GM12878 (cell line): ENCODE results near the gene MTSS2. TPM values are rescaled to one million over a fixed set of nuclear protein-coding genes. Genes with fewer than 3 reads are reported as not detected.

Experiments used
- ATF2 ChIP-seq: IDR thresholded peaks from 2 replicates; pipeline ENCODE4 v1.6.1; 2012; ENCODE audit warnings: low read length, inconsistent platforms
- FOXK2 ChIP-seq: fragments of 450-650 bp; IDR thresholded peaks from 2 replicates; pipeline ENCODE4 v1.6.1; 2017; ENCODE audit warnings: mild to moderate bottlenecking, moderate library complexity
- HCFC1 ChIP-seq: fragments of 150-350 bp; IDR thresholded peaks from 2 replicates; pipeline ENCODE4 v1.6.1; 2014; ENCODE audit warnings: low read length
- KAT2A ChIP-seq: conservative IDR thresholded peaks from 2 replicates; pipeline ENCODE4 v1.6.1; 2011; ENCODE audit warnings: low read depth, low read length; ENCODE audit not compliant: control insufficient read depth
- MTA3 ChIP-seq: IDR thresholded peaks from 2 replicates; pipeline ENCODE4 v1.6.1; 2012; ENCODE audit warnings: low read length, inconsistent platforms, borderline replicate concordance
- MXI1 ChIP-seq: fragments of 150-350 bp; IDR thresholded peaks from 2 replicates; pipeline ENCODE4 v1.6.1; 2011; ENCODE audit warnings: low read depth, mild to moderate bottlenecking, inconsistent platforms, low read length, improper control_type of control experiment
- NFIC ChIP-seq: IDR thresholded peaks from 2 replicates; pipeline ENCODE4 v1.6.1; 2012; ENCODE audit warnings: low read depth, mild to moderate bottlenecking, inconsistent platforms, low read length, moderate library complexity
- STAT3 ChIP-seq: IDR thresholded peaks from 2 replicates; pipeline ENCODE4 v1.6.1; 2011; ENCODE audit warnings: low read depth, low read length, improper control_type of control experiment
- TAF1 ChIP-seq: IDR thresholded peaks from 2 replicates; pipeline ENCODE4 v1.6.1; 2011; ENCODE audit warnings: mild to moderate bottlenecking, low read depth, low read length, borderline replicate concordance
- polyA plus RNA-seq, 11 experiments: library from polyadenylated mRNA; depleted of rRNA in 4 of 11; unstranded in 6 of 11; stranded (reverse) in 5 of 11; fragments of >200 nt; fragmentation: Nextera tagmentation in 4 of 11; fragmentation: Illumina TruSeq in 1 of 11; extraction: Ambion mirVana in 4 of 11; extraction: Trizol in 1 of 11; gene quantifications; 1 replicate in 1 of 11; 2 replicates in 10 of 11; pipeline versions ENCODE4 v1.2.1 to v1.2.3, GENCODE V29; 2011 to 2016; ENCODE audit warnings: inconsistent platforms in 2 of 11, missing spikeins in 2 of 11, low read depth in 1 of 11
- total RNA-seq, 4 experiments: library from RNA; depleted of rRNA in 3 of 4; stranded (reverse); fragments of >200 nt in 3 of 4; fragmentation: Illumina TruSeq in 1 of 4; extraction: Trizol in 1 of 4; gene quantifications; 2 replicates each; pipeline versions ENCODE4 v1.2.1 to v1.2.3, GENCODE V29; 2013 to 2021
- TF ChIP-seq, protein P1 (sequence below): fragments of 150-350 bp; IDR thresholded peaks from 2 replicates; pipeline ENCODE4 v1.6.1; 2014; ENCODE audit warnings: mild to moderate bottlenecking, low read depth, low read length
- TF ChIP-seq, protein P2 (sequence below): fragments of 450-650 bp; conservative IDR thresholded peaks from 2 replicates; pipeline ENCODE4 v1.6.1; 2017; ENCODE audit warnings: mild to moderate bottlenecking, moderate library complexity

Gene MTSS2
- total and polyA plus RNA-seq, 10 of the 15 experiments (the other 5 are each of a cell fraction or from before 2014, with no cell fraction given), result under 0.01 to 0.51 (median 0.14) TPM; not detected in 4

- TF ChIP-seq ATF2 (no peak), FOXK2 (no peak), STAT3 (no peak), MTA3 (no peak), HCFC1 (no peak), KAT2A (no peak), NFIC (no peak), MXI1 (no peak), TAF1 (no peak)
- TF ChIP-seq, protein P1, sequence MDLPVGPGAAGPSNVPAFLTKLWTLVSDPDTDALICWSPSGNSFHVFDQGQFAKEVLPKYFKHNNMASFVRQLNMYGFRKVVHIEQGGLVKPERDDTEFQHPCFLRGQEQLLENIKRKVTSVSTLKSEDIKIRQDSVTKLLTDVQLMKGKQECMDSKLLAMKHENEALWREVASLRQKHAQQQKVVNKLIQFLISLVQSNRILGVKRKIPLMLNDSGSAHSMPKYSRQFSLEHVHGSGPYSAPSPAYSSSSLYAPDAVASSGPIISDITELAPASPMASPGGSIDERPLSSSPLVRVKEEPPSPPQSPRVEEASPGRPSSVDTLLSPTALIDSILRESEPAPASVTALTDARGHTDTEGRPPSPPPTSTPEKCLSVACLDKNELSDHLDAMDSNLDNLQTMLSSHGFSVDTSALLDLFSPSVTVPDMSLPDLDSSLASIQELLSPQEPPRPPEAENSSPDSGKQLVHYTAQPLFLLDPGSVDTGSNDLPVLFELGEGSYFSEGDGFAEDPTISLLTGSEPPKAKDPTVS, result no peak
- TF ChIP-seq, protein P2, sequence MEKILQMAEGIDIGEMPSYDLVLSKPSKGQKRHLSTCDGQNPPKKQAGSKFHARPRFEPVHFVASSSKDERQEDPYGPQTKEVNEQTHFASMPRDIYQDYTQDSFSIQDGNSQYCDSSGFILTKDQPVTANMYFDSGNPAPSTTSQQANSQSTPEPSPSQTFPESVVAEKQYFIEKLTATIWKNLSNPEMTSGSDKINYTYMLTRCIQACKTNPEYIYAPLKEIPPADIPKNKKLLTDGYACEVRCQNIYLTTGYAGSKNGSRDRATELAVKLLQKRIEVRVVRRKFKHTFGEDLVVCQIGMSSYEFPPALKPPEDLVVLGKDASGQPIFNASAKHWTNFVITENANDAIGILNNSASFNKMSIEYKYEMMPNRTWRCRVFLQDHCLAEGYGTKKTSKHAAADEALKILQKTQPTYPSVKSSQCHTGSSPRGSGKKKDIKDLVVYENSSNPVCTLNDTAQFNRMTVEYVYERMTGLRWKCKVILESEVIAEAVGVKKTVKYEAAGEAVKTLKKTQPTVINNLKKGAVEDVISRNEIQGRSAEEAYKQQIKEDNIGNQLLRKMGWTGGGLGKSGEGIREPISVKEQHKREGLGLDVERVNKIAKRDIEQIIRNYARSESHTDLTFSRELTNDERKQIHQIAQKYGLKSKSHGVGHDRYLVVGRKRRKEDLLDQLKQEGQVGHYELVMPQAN, result no peak
Measured at GRCh38 chr16:70710422-70711210, 24.8 kb upstream of the MTSS2 start (continued).
